Measurements from ENCODE around the gene CSAD. TPM values are rescaled to one million over a fixed set of nuclear protein-coding genes. Genes with fewer than 3 reads are reported as not detected.

CSAD gene
- total RNA-seq, 1 donor from 2014 or later, result 30.7 TPM

GRCh38 chr12:53223389-53224060, 42.8 kb upstream of the CSAD start:
- DNase-seq (ENCODE audit: low spot score in 2 of 2), result no peak
- Histone ChIP-seq H3K27ac (peak overlapping the region; percentile 92 to 96), H3K4me3 (peak overlapping the region in 1 of 2 donors; percentile 17), H3K4me1 (peaks cover 24 to 41% of the 10 kb centered on the region in 2 donors), H3K36me3 (peaks cover 9 to 13% of the 10 kb centered on the region in 2 donors), H3K9me3 (no peaks in the 10 kb centered on the region), H3K27me3 (no peaks in the 10 kb centered on the region)
- TF ChIP-seq CTCF (IDR thresholded peaks at IDR 0.05), result no peak
- intact Hi-C loops (cut with DNase I), result loop anchor here (10.0 kb wide), 1 partner anchor 1179 kb away; no protein-coding TSS in a partner anchor

- H3K4me3 ChIP-seq, result peak overlapping the region in 1 of 2 donors; percentile 17
- no peak for DNase-seq (ENCODE audit: low spot score in 2 of 2)
- TF ChIP-seq CTCF (IDR thresholded peaks at IDR 0.05), result no peak
- H3K9me3 ChIP-seq, result no peaks in the 10 kb centered on the region
- peak overlapping the region; percentile 92 to 96 for H3K27ac ChIP-seq
- H3K27me3 ChIP-seq, result no peaks in the 10 kb centered on the region
- intact Hi-C loops (cut with DNase I), result loop anchor here (10.0 kb wide), 1 partner anchor 1178 kb away; no protein-coding TSS in a partner anchor
- peaks cover 9 to 12% of the 10 kb centered on the region in 2 donors for H3K36me3 ChIP-seq
- peaks cover 28 to 45% of the 10 kb centered on the region in 2 donors for H3K4me1 ChIP-seq
These were observed 42.1 kb upstream of the CSAD start for GRCh38 chr12:53222806-53223261.

- intact Hi-C loops (cut with DNase I), result loop anchor here (10.0 kb wide), 1 partner anchor 1177 kb away; no protein-coding TSS in a partner anchor
- H3K27ac ChIP-seq, result peak overlapping the region; percentile 92 to 96
- no peaks in the 10 kb centered on the region for H3K27me3 ChIP-seq
- H3K4me1 ChIP-seq, result peaks cover 34 to 51% of the 10 kb centered on the region in 2 donors
- H3K9me3 ChIP-seq, result no peaks in the 10 kb centered on the region
- peak overlapping the region; percentile 85 to 90 for H3K4me3 ChIP-seq
- no peak for TF ChIP-seq CTCF (IDR thresholded peaks at IDR 0.05)
- peaks cover 4 to 6% of the 10 kb centered on the region in 2 donors for H3K36me3 ChIP-seq
- no peak for DNase-seq (ENCODE audit: low spot score in 2 of 2)
These were observed 41.5 kb upstream of the CSAD start for GRCh38 chr12:53222170-53222721.

- peak overlapping the region; percentile 85 to 90 for H3K4me3 ChIP-seq
- no peaks in the 10 kb centered on the region for H3K9me3 ChIP-seq
- H3K4me1 ChIP-seq, result peaks cover 35 to 59% of the 10 kb centered on the region in 2 donors
- no peaks in the 10 kb centered on the region for H3K36me3 ChIP-seq
- peak in 1 of 2 donors; percentile 85 for DNase-seq (ENCODE audit: low spot score in 2 of 2)
- no peaks in the 10 kb centered on the region for H3K27me3 ChIP-seq
- peak overlapping the region; percentile 92 to 96 for H3K27ac ChIP-seq
- TF ChIP-seq CTCF (IDR thresholded peaks at IDR 0.05), result peak; percentile 7 to 19 (median 12)
- intact Hi-C loops (cut with DNase I), result loop anchor here (1.0 to 10.0 kb wide), 3 partner anchors 10 to 1177 kb away; partner anchors contain the start of gene ESPL1
These were observed 40.7 kb upstream of the CSAD start for GRCh38 chr12:53221203-53222080.

- intact Hi-C loops (cut with DNase I), result loop anchor here (1.0 to 10.0 kb wide), 3 partner anchors 11 to 1176 kb away; partner anchors contain the start of gene ESPL1
- peaks cover 35 to 56% of the 10 kb centered on the region in 2 donors for H3K4me1 ChIP-seq
- H3K27me3 ChIP-seq, result no peaks in the 10 kb centered on the region
- DNase-seq (ENCODE audit: low spot score in 2 of 2), result peak; percentile 61 to 94
- no peak for TF ChIP-seq CTCF (IDR thresholded peaks at IDR 0.05)
- H3K9me3 ChIP-seq, result no peaks in the 10 kb centered on the region
- H3K27ac ChIP-seq, result peak overlapping the region; percentile 92 to 96
- H3K4me3 ChIP-seq, result peak overlapping the region; percentile 85 to 90
- no peaks in the 10 kb centered on the region for H3K36me3 ChIP-seq
These were observed 40.0 kb upstream of the CSAD start for GRCh38 chr12:53220694-53221202.

Data from ascending aorta (tissue), 2 donors.